ENCODE results near the gene MEF2B.
"Not testable (repeated sequence)": the region's sequence is repeated elsewhere in the genome, so short reads cannot be mapped to it uniquely, and the experiment has no call there.

MEF2B gene

GRCh38 chr19:19157808-19158207 is 12.3 kb downstream of the MEF2B start:
- DNase-seq, result no peak

GRCh38 chr19:19155495-19156219 is 14.4 kb downstream of the MEF2B start:
- no peak for DNase-seq

- DNase-seq, result no peak
Measured at GRCh38 chr19:19154768-19155494, 15.1 kb downstream of the MEF2B start.

- DNase-seq, result no peak
Measured at GRCh38 chr19:19152668-19153384, 17.2 kb downstream of the MEF2B start.

- DNase-seq, result no peak
Measured at GRCh38 chr19:19151418-19151817, 18.6 kb downstream of the MEF2B start.

- no peak for DNase-seq
Measured at GRCh38 chr19:19149435-19149834, 20.6 kb downstream of the MEF2B start.

GRCh38 chr19:19148504-19148903 is 21.6 kb downstream of the MEF2B start:
- DNase-seq, result not testable (repeated sequence)

GRCh38 chr19:19147344-19147743 is 22.7 kb downstream of the MEF2B start:
- DNase-seq, result no peak

GRCh38 chr19:19146865-19147264 is 23.2 kb downstream of the MEF2B start:
- no peak for DNase-seq

GRCh38 chr19:19145684-19146608 is 24.1 kb downstream of the MEF2B start:
- peak in 44 of 56 donors; percentile 6 to 84 (median 39) for DNase-seq

GRCh38 chr19:19145281-19145680 is 24.8 kb downstream of the MEF2B start:
- no peak for DNase-seq

GRCh38 chr19:19142347-19142746 is 27.7 kb downstream of the MEF2B start:
- no peak for DNase-seq

- DNase-seq, result no peak
Measured at GRCh38 chr19:19140476-19140875, 29.6 kb downstream of the MEF2B start.

- peak in 1 of 56 donors; percentile 2 for DNase-seq
Measured at GRCh38 chr19:19139876-19140229, 30.2 kb downstream of the MEF2B start.

GRCh38 chr19:19138109-19138981 is 31.7 kb downstream of the MEF2B start, which contains the start of gene TMEM161A:
TMEM161A (minus strand) TSS chr19:19138478; CDS start chr19:19138428, 50 bp downstream.
- peak; percentile 66 to 98 (median 93) for DNase-seq

GRCh38 chr19:19137556-19138108 is 32.4 kb downstream of the MEF2B start:
- peak in 3 of 56 donors; percentile 23 to 41 (median 28) for DNase-seq

- not testable (repeated sequence) for DNase-seq
Measured at GRCh38 chr19:19135713-19136112, 34.4 kb downstream of the MEF2B start.

- peak in 1 of 56 donors; percentile 30 for DNase-seq
Measured at GRCh38 chr19:19134687-19135158, 35.3 kb downstream of the MEF2B start.

- peak in 5 of 56 donors; percentile 1 to 16 (median 9) for DNase-seq
Measured at GRCh38 chr19:19133985-19134384, 36.1 kb downstream of the MEF2B start.
